Muscle of leg (tissue), 16 donors: Measurements from ENCODE around the gene KCNMB3. TPM values are rescaled to one million over a fixed set of nuclear protein-coding genes. Genes with fewer than 3 reads are reported as not detected.

ENCODE experiments used
- DNase-seq: peaks from one replicate; pipeline ENCODE4 v3.0.0; 2013
- H3K27ac ChIP-seq: one replicate; pipeline ENCODE4 v1.5.1; 2013; ENCODE audit warnings: mild to moderate bottlenecking, low read length, control low read depth
- H3K27me3 ChIP-seq: one replicate; pipeline ENCODE4 v1.6.1; 2013; ENCODE audit warnings: low read length; ENCODE audit not compliant: control insufficient read depth, insufficient read depth
- H3K36me3 ChIP-seq: one replicate; pipeline ENCODE4 v1.6.1; 2013; ENCODE audit warnings: low read length; ENCODE audit not compliant: control insufficient read depth, insufficient read depth
- H3K4me1 ChIP-seq: one replicate; pipeline ENCODE4 v1.6.1; 2013; ENCODE audit warnings: low read length; ENCODE audit not compliant: control insufficient read depth, insufficient read depth
- H3K4me3 ChIP-seq: one replicate; pipeline ENCODE4 v1.5.1; 2013; ENCODE audit warnings: low read length, control low read depth
- H3K9me3 ChIP-seq: replicated peaks from 2 replicates; pipeline ENCODE4 v1.6.1; 2013; ENCODE audit warnings: low read depth, low read length; ENCODE audit not compliant: control insufficient read depth
- WGBS: methylation state at CpG from one replicate; pipeline ENCODE4 v1.1.5; 2013; ENCODE audit warnings: missing lambda C conversion rate; ENCODE audit not compliant: insufficient coverage; 5-methylcytosine and 5-hydroxymethylcytosine counted together
- long read RNA-seq, 11 donors: transcript quantifications; one replicate each; lab custom pipeline, GENCODE V29; 2026
- polyA plus RNA-seq, 8 donors: library from polyadenylated mRNA; unstranded; fragments of 120-200 nt; gene quantifications; one replicate each; pipeline versions ENCODE4 v1.2.1 to v1.2.3, GENCODE V29; 2013; ENCODE audit warnings: inconsistent platforms in 1 of 8, low replicate concordance in 1 of 8; ENCODE audit not compliant: insufficient read length in 8 of 8, insufficient read depth in 1 of 8
- total RNA-seq: library from RNA; stranded (reverse); fragments of 120-200 nt; gene quantifications from one replicate; pipeline ENCODE4 v1.2.4, GENCODE V29; 2013

KCNMB3 gene, protein sequence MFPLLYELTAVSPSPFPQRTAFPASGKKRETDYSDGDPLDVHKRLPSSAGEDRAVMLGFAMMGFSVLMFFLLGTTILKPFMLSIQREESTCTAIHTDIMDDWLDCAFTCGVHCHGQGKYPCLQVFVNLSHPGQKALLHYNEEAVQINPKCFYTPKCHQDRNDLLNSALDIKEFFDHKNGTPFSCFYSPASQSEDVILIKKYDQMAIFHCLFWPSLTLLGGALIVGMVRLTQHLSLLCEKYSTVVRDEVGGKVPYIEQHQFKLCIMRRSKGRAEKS
- 2.1 TPM for total RNA-seq
- 1 to 10 TPM; 1.7 to 4.9 (median 4.2) TPM for polyA plus RNA-seq
- long read RNA-seq, donor 1, partial matches to known transcripts = 0 of 1 reads
- long read RNA-seq, donor 1, other reads (novel, unspliced or antisense) = 0 of 1 reads
- long read RNA-seq, donor 2 = 0 reads
- long read RNA-seq, donor 3 = 0 reads
- long read RNA-seq, donor 4 = 0 reads
- long read RNA-seq, donor 5 = 0 reads
- long read RNA-seq, donor 6, partial matches to known transcripts = 0 of 2 reads
- long read RNA-seq, donor 6, other reads (novel, unspliced or antisense) = 0 of 2 reads
- long read RNA-seq, donor 7, partial matches to known transcripts = 10 of 10 reads
- long read RNA-seq, donor 7, other reads (novel, unspliced or antisense) = 0 of 10 reads
- long read RNA-seq, donor 8, full-length matches to known transcripts = 3 of 3 reads
- long read RNA-seq, donor 8, partial matches to known transcripts = 0 of 3 reads
- long read RNA-seq, donor 8, other reads (novel, unspliced or antisense) = 0 of 3 reads
- long read RNA-seq, donor 9 = 0 reads
- long read RNA-seq, donor 10 = 0 reads
- long read RNA-seq, donor 11, partial matches to known transcripts = 0 of 1 reads
- long read RNA-seq, donor 11, other reads (novel, unspliced or antisense) = 0 of 1 reads

GRCh38 chr3:179250803-179251476, at the start of gene KCNMB3:
Gene KCNMB3 (minus strand): TSS chr3:179251114. CDS start chr3:179250990, 124 bp downstream.
- WGBS = 92% methylated on average over 2 of the region's 6 CpGs
- H3K27ac ChIP-seq = no peak within 1 kb of the TSS
- no peaks in the 10 kb centered on the region for H3K9me3 ChIP-seq
- H3K27me3 ChIP-seq = no peaks in the 10 kb centered on the region
- H3K4me1 ChIP-seq = no peaks in the 10 kb centered on the region
- DNase-seq = no peak
- peaks cover 2% of the 10 kb centered on the region for H3K36me3 ChIP-seq
- no peak within 1 kb of the TSS for H3K4me3 ChIP-seq

- Histone ChIP-seq H3K27me3 (no peaks in the 10 kb centered on the region), H3K4me1 (no peaks in the 10 kb centered on the region), H3K27ac (no peak overlapping the region), H3K4me3 (no peak overlapping the region), H3K36me3 (no peaks in the 10 kb centered on the region), H3K9me3 (no peaks in the 10 kb centered on the region)
- no peak for DNase-seq
- 86% methylated on average over 4 of the region's 5 CpGs for WGBS
Measured at GRCh38 chr3:179299999-179300613, 49.2 kb upstream of the KCNMB3 start.

DNA sequence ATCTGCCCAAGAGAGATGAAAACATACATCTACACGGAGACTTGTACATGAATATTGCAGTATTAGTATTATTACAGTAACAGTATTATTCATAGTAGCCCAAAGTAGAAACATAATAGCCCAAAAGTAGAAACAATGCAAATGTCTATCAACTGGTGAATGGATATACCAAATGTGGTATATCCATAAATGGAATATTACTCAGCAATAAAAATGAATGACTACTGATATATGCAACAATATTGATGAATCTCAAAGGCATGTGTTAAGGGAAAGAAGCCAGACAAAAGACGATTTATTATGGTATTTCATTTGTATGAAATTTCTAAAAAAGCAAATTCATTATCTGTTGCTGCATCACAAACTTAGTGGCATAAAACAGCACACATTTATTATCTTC, 48.4 kb upstream of the KCNMB3 start:
- no peaks in the 10 kb centered on the region for H3K36me3 ChIP-seq
- DNase-seq = no peak
- no peaks in the 10 kb centered on the region for H3K27me3 ChIP-seq
- H3K4me3 ChIP-seq = no peak overlapping the region
- no CpG with 5 or more reads among the region's 2 CpGs for WGBS
- no peaks in the 10 kb centered on the region for H3K4me1 ChIP-seq
- no peaks in the 10 kb centered on the region for H3K9me3 ChIP-seq
- no peak overlapping the region for H3K27ac ChIP-seq

- WGBS = 80% methylated on average over 2 of the region's 5 CpGs
Measured at GRCh38 chr3:179297971-179298725, 47.2 kb upstream of the KCNMB3 start.

GRCh38 chr3:179292450-179292849, 41.5 kb upstream of the KCNMB3 start:
- Histone ChIP-seq H3K9me3 (no peaks in the 10 kb centered on the region), H3K27me3 (no peaks in the 10 kb centered on the region), H3K4me3 (no peak overlapping the region), H3K36me3 (no peaks in the 10 kb centered on the region), H3K27ac (no peak overlapping the region), H3K4me1 (no peaks in the 10 kb centered on the region)
- WGBS = no CpG with 5 or more reads among the region's 2 CpGs
- no peak for DNase-seq

More at GRCh38 chr3:179297971-179298725, 47.2 kb upstream of the KCNMB3 start:
- DNase-seq = no peak
- no peaks in the 10 kb centered on the region for H3K4me1 ChIP-seq
- no peaks in the 10 kb centered on the region for H3K36me3 ChIP-seq
- no peak overlapping the region for H3K27ac ChIP-seq
- H3K27me3 ChIP-seq = no peaks in the 10 kb centered on the region
- no peak overlapping the region for H3K4me3 ChIP-seq
- no peaks in the 10 kb centered on the region for H3K9me3 ChIP-seq

DNA sequence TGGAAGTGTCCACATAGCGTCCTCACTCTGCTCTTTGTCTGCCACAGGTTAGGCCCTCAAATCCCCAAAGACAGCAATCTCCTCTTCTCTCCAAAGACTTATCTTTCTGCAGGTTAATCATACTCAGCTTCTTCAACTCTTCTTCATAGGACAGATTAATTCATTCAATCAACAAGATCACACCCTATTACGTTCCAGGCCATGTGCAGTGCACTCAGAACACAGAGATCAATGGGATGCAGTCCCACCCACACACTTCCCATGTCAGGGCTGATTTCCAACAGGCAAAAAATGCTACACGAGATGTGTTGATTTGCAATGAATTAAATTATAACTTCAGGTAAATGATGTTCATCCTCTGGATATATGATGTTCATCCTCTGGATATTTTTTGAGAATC, 38.4 kb upstream of the KCNMB3 start:
- Histone ChIP-seq H3K4me3 (no peak overlapping the region), H3K4me1 (no peaks in the 10 kb centered on the region), H3K27ac (no peak overlapping the region), H3K27me3 (no peaks in the 10 kb centered on the region), H3K36me3 (no peaks in the 10 kb centered on the region), H3K9me3 (no peaks in the 10 kb centered on the region)
- no peak for DNase-seq
- WGBS = 65% methylated on average over 2 of the region's 3 CpGs

DNA sequence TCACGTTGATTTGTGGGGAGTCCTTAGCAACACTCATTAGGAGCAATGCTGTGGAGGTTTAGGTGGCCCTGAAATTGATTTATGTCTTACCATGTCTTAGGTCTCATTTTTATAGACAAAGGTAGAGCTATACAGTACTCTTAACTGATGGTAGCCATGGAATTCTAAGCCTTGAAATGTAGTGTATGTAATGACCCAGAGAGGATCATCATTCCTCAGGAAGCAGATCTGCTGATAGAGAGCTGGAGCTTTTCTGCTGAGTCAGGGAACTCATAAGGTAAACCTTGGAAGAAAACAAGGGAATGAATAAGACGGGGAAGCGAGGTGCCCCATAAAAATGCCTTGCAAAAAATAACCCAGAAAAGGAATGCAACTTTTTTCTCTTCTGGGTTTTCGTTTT, 37.9 kb upstream of the KCNMB3 start:
- Histone ChIP-seq H3K27ac (no peak overlapping the region), H3K27me3 (no peaks in the 10 kb centered on the region), H3K9me3 (no peaks in the 10 kb centered on the region), H3K4me1 (no peaks in the 10 kb centered on the region), H3K4me3 (no peak overlapping the region), H3K36me3 (no peaks in the 10 kb centered on the region)
- DNase-seq = no peak
- no CpG with 5 or more reads among the region's 4 CpGs for WGBS

DNA sequence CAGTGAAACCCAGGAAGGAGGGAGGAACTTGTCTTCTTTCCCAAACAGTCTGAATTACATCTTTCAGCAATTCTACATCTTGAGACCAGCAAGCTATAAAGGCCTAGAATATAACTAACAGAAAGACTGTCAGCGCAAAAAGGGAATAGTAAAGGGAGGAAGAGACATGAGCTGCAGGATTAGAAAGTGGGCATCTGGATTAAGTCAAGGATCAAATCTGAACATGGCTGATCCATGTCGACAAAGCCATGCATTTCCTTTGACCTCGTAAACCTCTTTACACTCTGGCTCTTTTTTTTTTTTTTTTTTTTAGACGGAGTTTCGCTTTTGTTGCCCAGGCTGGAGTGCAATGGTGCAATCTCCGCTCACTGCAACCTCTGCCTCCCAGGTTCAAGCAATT, 35.4 kb upstream of the KCNMB3 start:
- H3K27ac ChIP-seq = no peak overlapping the region
- H3K9me3 ChIP-seq = no peaks in the 10 kb centered on the region
- H3K4me1 ChIP-seq = no peaks in the 10 kb centered on the region
- no peaks in the 10 kb centered on the region for H3K36me3 ChIP-seq
- 26% methylated on average over 4 of the region's 6 CpGs for WGBS
- H3K27me3 ChIP-seq = peaks cover 2% of the 10 kb centered on the region
- no peak for DNase-seq
- H3K4me3 ChIP-seq = no peak overlapping the region

DNA sequence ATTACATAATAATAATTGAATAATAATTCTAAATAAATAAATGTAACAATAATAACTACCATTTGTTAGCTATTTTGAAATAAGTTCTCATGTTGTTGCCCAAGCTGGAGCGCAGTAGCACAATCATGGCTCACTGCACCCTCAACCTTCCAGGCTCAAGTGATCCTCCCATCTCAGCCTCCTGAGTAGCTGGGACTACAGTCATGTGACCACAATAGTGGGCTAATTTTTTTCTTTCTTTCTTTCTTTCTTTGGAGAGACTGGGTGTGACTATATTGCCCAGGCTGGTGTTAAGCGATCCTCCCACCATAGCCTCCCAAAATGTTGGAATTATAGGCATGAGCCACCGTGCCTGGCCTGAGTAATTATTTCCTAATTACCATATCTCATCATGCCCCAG, 30.9 kb upstream of the KCNMB3 start:
- Histone ChIP-seq H3K4me1 (no peaks in the 10 kb centered on the region), H3K36me3 (no peaks in the 10 kb centered on the region), H3K9me3 (no peaks in the 10 kb centered on the region), H3K27me3 (peaks cover 2% of the 10 kb centered on the region), H3K27ac (no peak overlapping the region), H3K4me3 (no peak overlapping the region)
- no CpG with 5 or more reads among the region's 3 CpGs for WGBS
- no peak for DNase-seq
